Midbrain (tissue), 1 donor: ENCODE results near the gene SNRNP70.
"Not testable (repeated sequence)": the region's sequence is repeated elsewhere in the genome, so short reads cannot be mapped to it uniquely, and the experiment has no call there.

Experiments
- DNase-seq: peaks from one replicate; lab custom pipeline; 2025; lab: John Stamatoyannopoulos, UW

The SNRNP70 gene

GRCh38 chr19:49120325-49120683 is 35.1 kb downstream of the SNRNP70 start:
- DNase-seq, result no peak

GRCh38 chr19:49120868-49121267 is 35.6 kb downstream of the SNRNP70 start:
- no peak for DNase-seq

GRCh38 chr19:49121841-49122240 is 36.6 kb downstream of the SNRNP70 start:
- peak; percentile 18 for DNase-seq

GRCh38 chr19:49123285-49123684 is 38.0 kb downstream of the SNRNP70 start:
- DNase-seq, result not testable (repeated sequence)

GRCh38 chr19:49125025-49125731 is 39.9 kb downstream of the SNRNP70 start:
- DNase-seq, result no peak

- DNase-seq, result no peak
These were observed 41.3 kb downstream of the SNRNP70 start for GRCh38 chr19:49126575-49126974.

DNA sequence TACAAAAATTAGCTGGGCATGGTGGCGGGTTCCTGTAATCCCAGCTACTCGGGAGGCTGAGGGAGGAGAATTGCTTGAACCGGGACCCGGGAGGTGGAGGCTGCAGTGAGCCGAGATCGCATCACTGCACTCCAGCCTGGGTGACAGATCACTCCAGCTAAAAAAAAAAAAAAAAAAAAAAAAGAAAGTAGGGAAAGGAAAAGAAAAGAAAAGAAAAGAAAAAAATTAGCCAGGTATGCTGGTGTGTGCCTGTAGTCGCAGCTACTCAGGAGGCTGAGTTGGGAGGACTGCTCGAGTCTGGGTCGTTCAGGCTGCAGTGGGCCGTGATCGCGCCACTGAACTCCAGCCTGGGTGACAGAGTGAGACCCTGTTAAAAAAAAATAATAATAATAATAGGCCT is 42.0 kb downstream of the SNRNP70 start:
- DNase-seq, result not testable (repeated sequence)

DNA sequence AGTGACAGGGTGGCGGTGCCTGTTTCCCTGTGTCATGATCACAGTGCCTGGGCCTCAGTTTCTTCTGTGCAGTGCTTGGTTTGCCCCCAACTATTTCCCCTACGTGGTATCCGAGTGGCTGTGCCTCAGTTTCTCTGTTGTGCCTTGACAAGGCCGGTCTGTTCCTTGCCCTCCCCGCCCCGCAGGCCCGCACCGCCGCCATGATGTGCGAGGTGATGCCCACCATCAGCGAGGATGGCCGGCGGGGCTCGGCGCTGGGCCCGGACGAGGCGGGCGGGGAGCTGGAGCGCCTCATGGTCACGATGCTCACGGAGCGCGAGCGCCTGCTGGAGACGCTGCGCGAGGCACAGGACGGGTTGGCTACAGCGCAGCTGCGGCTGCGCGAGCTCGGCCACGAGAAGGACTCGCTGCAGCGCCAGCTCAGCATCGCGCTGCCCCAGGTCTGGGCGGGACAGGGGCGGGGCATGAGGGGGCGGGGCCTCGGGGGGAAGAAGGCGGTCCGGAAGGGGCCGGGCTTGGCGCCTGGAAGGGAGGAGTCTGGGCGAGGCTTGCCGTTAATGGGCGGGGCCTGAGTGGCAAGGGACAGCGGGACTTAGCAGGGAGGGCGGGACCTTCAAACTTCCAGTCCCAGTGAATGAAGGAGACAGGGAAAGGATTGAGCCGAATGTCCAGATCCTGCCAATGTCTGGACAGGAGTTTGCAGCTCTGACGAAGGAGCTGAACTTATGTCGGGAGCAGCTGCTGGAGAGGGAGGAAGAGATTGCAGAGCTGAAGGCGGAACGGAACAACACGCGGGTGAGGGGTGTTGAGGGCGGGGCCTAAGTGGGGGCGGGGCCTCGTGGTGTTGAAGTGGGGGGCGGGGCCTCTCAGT is 42.7 kb downstream of the SNRNP70 start:
- peak; percentile 97 for DNase-seq

GRCh38 chr19:49128545-49129237 is 43.4 kb downstream of the SNRNP70 start:
- no peak for DNase-seq

- DNase-seq, result no peak
These were observed 44.0 kb downstream of the SNRNP70 start for GRCh38 chr19:49129238-49129583.

GRCh38 chr19:49130325-49130724 is 45.1 kb downstream of the SNRNP70 start:
- DNase-seq, result peak; percentile 9

GRCh38 chr19:49132974-49133609 is 47.8 kb downstream of the SNRNP70 start:
- no peak for DNase-seq

- no peak for DNase-seq
These were observed 48.6 kb downstream of the SNRNP70 start for GRCh38 chr19:49133621-49134454.

DNA sequence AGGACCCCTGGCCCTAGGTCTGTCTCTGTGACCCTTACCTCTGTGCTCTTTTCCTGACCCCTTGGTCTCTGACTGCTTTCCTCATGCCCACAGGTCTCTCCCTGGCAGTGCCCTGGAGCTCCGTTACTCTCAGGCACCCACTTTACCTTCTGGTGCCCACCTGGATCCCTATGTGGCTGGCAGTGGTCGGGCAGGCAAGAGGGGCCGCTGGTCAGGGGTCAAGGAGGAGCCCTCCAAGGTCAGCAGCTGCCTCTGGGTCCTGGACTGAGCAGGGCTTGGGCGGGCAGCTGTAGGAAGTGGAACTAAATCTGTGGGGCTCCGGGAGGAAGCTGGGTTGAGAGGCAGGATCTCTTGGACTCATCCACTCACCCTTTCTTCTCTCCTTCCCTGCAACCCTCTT is 50.4 kb downstream of the SNRNP70 start:
- DNase-seq, result no peak

GRCh38 chr19:49136771-49137171 is 51.5 kb downstream of the SNRNP70 start:
- no peak for DNase-seq

DNA sequence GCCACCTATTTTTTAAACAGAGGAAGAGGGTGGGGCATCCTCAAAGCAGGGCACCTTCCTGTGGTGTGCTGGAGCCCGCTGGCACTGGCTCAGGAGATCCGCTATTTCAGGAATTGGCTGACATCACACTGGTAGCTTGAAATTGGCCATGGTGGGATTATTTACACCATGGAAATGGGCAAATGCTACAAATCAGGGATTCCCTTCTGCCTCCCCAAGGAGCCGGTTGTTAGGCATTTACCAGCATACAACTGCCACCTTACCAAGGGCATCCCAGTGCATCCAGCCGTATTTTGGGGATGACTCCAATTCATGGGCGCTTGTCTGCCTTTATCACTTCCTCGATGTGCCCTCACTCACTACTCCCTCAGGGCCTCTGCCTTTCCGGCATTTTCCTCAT is 55.7 kb downstream of the SNRNP70 start:
- DNase-seq, result no peak

DNA sequence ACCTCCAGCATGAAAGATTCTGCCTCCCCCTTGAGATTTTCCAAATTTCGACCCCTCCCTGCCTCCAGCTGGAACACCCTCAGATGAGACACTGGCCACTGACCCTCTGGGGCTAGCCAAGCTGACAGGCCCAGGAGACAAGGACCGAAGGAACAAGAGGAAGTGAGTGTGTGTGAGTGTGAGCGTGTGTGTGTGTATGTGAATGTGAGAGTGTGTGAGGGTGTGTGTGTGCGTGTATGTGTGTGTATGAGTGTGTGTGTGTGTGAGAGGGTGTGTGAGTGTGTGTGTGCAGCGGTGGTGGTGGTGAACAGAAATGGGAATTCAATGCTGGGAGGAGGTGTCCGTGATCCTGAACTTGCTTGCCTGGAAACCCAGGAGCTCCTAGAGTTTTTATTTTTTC is 56.1 kb downstream of the SNRNP70 start:
- no peak for DNase-seq

- DNase-seq, result peak; percentile 89
These were observed 57.6 kb downstream of the SNRNP70 start for GRCh38 chr19:49142866-49143335.

DNA sequence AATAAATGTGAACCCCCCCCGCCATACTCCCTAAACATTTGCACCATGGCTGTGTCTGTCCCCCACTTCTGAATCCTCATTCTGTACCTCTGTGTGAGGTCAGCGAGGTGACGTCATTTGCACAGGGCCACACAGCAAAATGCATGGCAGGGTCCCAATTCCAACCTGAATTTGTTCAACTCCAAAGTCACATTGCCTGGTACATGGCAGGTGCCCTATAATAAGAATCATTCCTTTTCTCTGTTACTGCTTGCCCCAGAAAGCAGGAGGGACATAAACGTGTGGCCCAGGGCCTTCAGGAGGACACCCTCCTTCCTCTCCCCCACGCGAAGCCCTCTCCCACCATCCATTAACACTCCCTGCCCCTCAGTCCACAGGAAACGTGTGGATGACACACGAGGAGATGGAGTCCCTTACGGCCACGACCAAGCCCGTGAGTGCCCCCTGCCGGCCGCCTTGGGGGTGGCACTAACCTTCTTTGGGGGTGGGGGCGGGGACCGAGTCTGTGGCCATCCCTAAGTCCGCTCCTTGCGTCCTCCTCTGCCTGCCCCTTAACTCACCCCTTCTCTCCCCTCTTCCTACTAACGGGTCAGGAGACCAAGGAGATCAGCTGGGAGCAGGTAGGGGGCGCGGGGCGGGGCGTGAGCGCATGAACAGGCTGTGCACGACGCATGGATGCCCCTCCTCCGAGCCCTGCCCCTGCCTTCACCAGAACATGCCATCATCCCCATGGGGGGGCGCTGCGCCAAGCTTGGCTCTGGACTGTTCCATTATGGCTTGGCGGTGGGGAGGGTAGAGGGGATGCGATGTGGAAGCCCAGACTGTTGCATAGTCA is 60.5 kb downstream of the SNRNP70 start:
- DNase-seq, result peak; percentile 86

GRCh38 chr19:49146408-49146770 is 61.1 kb downstream of the SNRNP70 start:
- peak; percentile 39 for DNase-seq
